SK-N-SH (cell line): ENCODE measurements around the gene SEC14L6. TPM values are rescaled to one million over a fixed set of nuclear protein-coding genes. Genes with fewer than 3 reads are reported as not detected.

Experiments used
- CTCF ChIA-PET: fragments of 300-600, 350-600 bp; formaldehyde crosslinking; extraction: SDS; loops from one replicate; lab custom pipeline; 2021; lab: Yijun Ruan, JAX
- POLR2A ChIA-PET: fragments of 350-600 bp; sonication (Branson Sonifier 250); formaldehyde crosslinking; extraction: SDS; loops from one replicate; lab custom pipeline; 2020; ENCODE audit warnings: antibody characterized with exemption, inconsistent platforms; lab: Yijun Ruan, JAX
- DNase-seq: peaks from one replicate; pipeline ENCODE4 v3.0.0; 2012
- H2AFZ ChIP-seq: fragments of 200-600 bp; sonication (generic); 2 replicates; pipeline ENCODE4 v1.8.1; 2016; ENCODE audit warnings: antibody characterized with exemption, mild to moderate bottlenecking, low read depth
- H3F3A ChIP-seq: fragments of 200-600 bp; sonication (generic); replicated peaks from 2 replicates; pipeline ENCODE3; 2016; ENCODE audit warnings: antibody characterized with exemption, mild to moderate bottlenecking; ENCODE audit not compliant: insufficient read depth
- H3K27ac ChIP-seq, 2 experiments: fragments of 200-500 bp in 1 of 2; fragments of 200-600 bp in 1 of 2; sonication (Bioruptor generic) in 1 of 2; sonication (generic), shearing (Covaris generic) in 1 of 2; 2 replicates each; pipeline versions ENCODE4 v1.5.1 to v1.6.1; 2014 to 2016; ENCODE audit warnings: low read depth in 2 of 2, inconsistent platforms in 1 of 2, low read length in 1 of 2, mild to moderate bottlenecking in 1 of 2, mixed read lengths in 1 of 2
- H3K27me3 ChIP-seq: fragments of 200-600 bp; sonication (generic), shearing (Covaris generic); 2 replicates; pipeline ENCODE4 v1.6.1; 2016; ENCODE audit warnings: mixed run types; ENCODE audit not compliant: insufficient read depth
- H3K36me3 ChIP-seq, 2 experiments: fragments of 200-500 bp in 1 of 2; fragments of 200-600 bp in 1 of 2; sonication (Bioruptor generic) in 1 of 2; sonication (generic) in 1 of 2; replicated peaks in 1 of 2; 2 replicates each; pipeline versions ENCODE3 to v1.5.1; 2014 to 2016; ENCODE audit warnings: low read length in 1 of 2, mild to moderate bottlenecking in 1 of 2; ENCODE audit not compliant: insufficient read depth in 2 of 2, control insufficient read depth in 1 of 2
- H3K4me1 ChIP-seq, 2 experiments: fragments of 200-500 bp in 1 of 2; fragments of 200-600 bp in 1 of 2; sonication (Bioruptor generic) in 1 of 2; sonication (generic), shearing (Covaris generic) in 1 of 2; 2 replicates each; pipeline versions ENCODE4 v1.5.1 to v1.6.1; 2014 to 2016; ENCODE audit warnings: low read depth in 1 of 2, low read length in 1 of 2, mixed run types in 1 of 2; ENCODE audit not compliant: insufficient read depth in 2 of 2, control insufficient read depth in 1 of 2
- H3K4me2 ChIP-seq: fragments of 200-600 bp; sonication (generic), shearing (Covaris generic); 2 replicates; pipeline ENCODE4 v1.6.1; 2017; ENCODE audit warnings: mixed run types
- H3K4me3 ChIP-seq, 2 experiments: fragments of 200-500 bp in 1 of 2; fragments of 200-600 bp in 1 of 2; sonication (Bioruptor generic) in 1 of 2; sonication (generic), shearing (Covaris generic) in 1 of 2; 2 replicates each; pipeline versions ENCODE4 v1.5.1 to v1.8.1; 2014 to 2016; ENCODE audit warnings: low read depth in 2 of 2, inconsistent platforms in 1 of 2, low read length in 1 of 2, mild to moderate bottlenecking in 1 of 2, mixed read lengths in 1 of 2, moderate library complexity in 1 of 2
- H3K79me2 ChIP-seq: fragments of 200-600 bp; sonication (generic); 2 replicates; pipeline ENCODE4 v1.8.1; 2017; ENCODE audit warnings: mild to moderate bottlenecking; ENCODE audit not compliant: insufficient read depth
- H3K9ac ChIP-seq: fragments of 200-600 bp; sonication (generic); 2 replicates; pipeline ENCODE4 v1.6.1; 2017; ENCODE audit warnings: mixed run types
- H3K9me2 ChIP-seq: fragments of 200-600 bp; sonication (generic); 2 replicates; pipeline ENCODE4 v1.6.1; 2017; ENCODE audit warnings: mixed run types
- H3K9me3 ChIP-seq: fragments of 200-600 bp; sonication (generic); 2 replicates; pipeline ENCODE4 v1.6.1; 2017; ENCODE audit warnings: mixed run types, mild to moderate bottlenecking, moderate library complexity
- H4K20me1 ChIP-seq: fragments of 200-600 bp; sonication (generic); 2 replicates; pipeline ENCODE4 v1.6.1; 2017; ENCODE audit warnings: mild to moderate bottlenecking, mixed run types; ENCODE audit not compliant: insufficient read depth
- CTCF ChIP-seq: fragments of 200-600 bp; sonication (generic); IDR thresholded peaks from 2 replicates; pipeline ENCODE4 v1.6.1; 2017; ENCODE audit warnings: antibody characterized with exemption, mild to moderate bottlenecking, moderate library complexity
- EP300 ChIP-seq, 2 experiments: IDR thresholded peaks; 2 replicates each; pipeline versions ENCODE4 v1.4.0 to v1.6.1; 2012; ENCODE audit warnings: borderline replicate concordance in 1 of 2, low read depth in 1 of 2, low read length in 1 of 2
- FOSL2 ChIP-seq: IDR thresholded peaks from 2 replicates; pipeline ENCODE4 v1.4.0; 2012; ENCODE audit warnings: low read depth, mild to moderate bottlenecking, moderate library complexity, borderline replicate concordance
- IRF3 ChIP-seq: fragments of 150-350 bp; IDR thresholded peaks from 2 replicates; pipeline ENCODE4 v1.6.1; 2016; ENCODE audit warnings: mild to moderate bottlenecking, low read depth, low read length
- JUND ChIP-seq: IDR thresholded peaks from 2 replicates; pipeline ENCODE4 v1.4.0; 2012
- MEF2A ChIP-seq: IDR thresholded peaks from 2 replicates; pipeline ENCODE4 v1.4.0; 2012; ENCODE audit warnings: low read depth, borderline replicate concordance
- MXI1 ChIP-seq: IDR thresholded peaks from 2 replicates; pipeline ENCODE4 v1.6.1; 2012; ENCODE audit warnings: mild to moderate bottlenecking, low read depth, low read length, improper control_type of control experiment
- PBX3 ChIP-seq: IDR thresholded peaks from 2 replicates; pipeline ENCODE4; 2012
- RAD21 ChIP-seq: IDR thresholded peaks from 2 replicates; pipeline ENCODE4 v1.6.1; 2012; ENCODE audit warnings: mild to moderate bottlenecking, low read length
- REST ChIP-seq: IDR thresholded peaks from 2 replicates; pipeline ENCODE4 v1.6.1; 2012; ENCODE audit warnings: mild to moderate bottlenecking, low read depth, low read length, moderate library complexity
- SMC3 ChIP-seq: IDR thresholded peaks from 2 replicates; pipeline ENCODE4 v1.6.1; 2012; ENCODE audit warnings: low read depth, low read length, improper control_type of control experiment
- TAF1 ChIP-seq: IDR thresholded peaks from 2 replicates; pipeline ENCODE4 v1.6.1; 2012; ENCODE audit warnings: low read depth, mild to moderate bottlenecking, low read length, moderate library complexity, borderline replicate concordance
- TEAD4 ChIP-seq: IDR thresholded peaks from 2 replicates; pipeline ENCODE4 v1.4.0; 2012; ENCODE audit warnings: mild to moderate bottlenecking, borderline replicate concordance; ENCODE audit not compliant: insufficient read depth
- USF1 ChIP-seq: IDR thresholded peaks from 2 replicates; pipeline ENCODE4 v1.4.0; 2012; ENCODE audit warnings: low read depth, borderline replicate concordance
- WGBS: methylation state at CpG from one replicate; pipeline ENCODE4 v1.1.6; 2017; ENCODE audit warnings: low lambda C conversion rate; 5-methylcytosine and 5-hydroxymethylcytosine counted together
- polyA plus RNA-seq, 3 experiments: library from polyadenylated mRNA; depleted of rRNA; stranded (reverse); fragments of >200 nt; gene quantifications; 2 replicates each; pipeline ENCODE4 v1.2.3, GENCODE V29; 2012

SEC14L6 gene
- polyA plus RNA-seq, 1 of the 3 experiments (the other 2 are of a cell fraction) = not detected

DNA sequence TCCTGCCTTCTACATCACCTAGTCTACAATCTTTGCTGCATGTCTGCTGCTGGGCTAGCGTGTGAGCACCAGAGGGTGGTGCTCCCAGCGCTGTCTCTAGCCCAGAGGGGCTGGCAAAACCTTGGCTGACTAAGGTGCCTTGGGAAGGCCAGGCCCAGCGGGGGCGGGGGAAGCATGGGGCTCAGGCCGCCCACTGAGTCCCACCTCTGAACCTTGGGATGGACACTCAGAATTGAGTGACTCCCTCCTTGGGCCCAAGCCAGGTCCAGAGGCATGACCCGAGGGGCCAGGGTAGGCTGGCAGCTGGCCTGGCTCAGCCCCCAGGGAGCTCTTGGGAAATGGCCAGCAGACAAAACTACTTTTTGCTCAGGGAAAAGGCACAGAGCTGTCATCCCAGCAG is 35.5 kb upstream of the SEC14L6 start:
- peaks cover 4% of the 10 kb centered on the region for H3K79me2 ChIP-seq
- no peak overlapping the region for H3K9ac ChIP-seq
- no peak overlapping the region for H3K27ac ChIP-seq
- TF ChIP-seq TEAD4 (no peak), CTCF (no peak), USF1 (no peak), FOSL2 (no peak), JUND (no peak), MXI1 (no peak), REST (no peak), TAF1 (no peak), SMC3 (no peak), IRF3 (no peak), MEF2A (no peak), RAD21 (no peak), PBX3 (no peak), EP300 (IDR thresholded peaks at IDR 0.05; ENCODE audit: borderline replicate concordance in 1 of 2, low read depth in 1 of 2, low read length in 1 of 2) (no peak)
- TF ChIP-seq, all 33 proteins: peak for 0
- H4K20me1 ChIP-seq = no peaks in the 10 kb centered on the region
- H3K4me1 ChIP-seq = no peaks in the 10 kb centered on the region
- H3F3A ChIP-seq = peaks cover 3% of the 10 kb centered on the region
- peaks cover 17 to 91% of the 10 kb centered on the region in 2 experiments for H3K36me3 ChIP-seq
- no peaks in the 10 kb centered on the region for H3K9me3 ChIP-seq
- H3K4me3 ChIP-seq = no peak overlapping the region
- POLR2A ChIA-PET = interaction anchor here (1.0 kb wide), 1 partner anchor 10 kb away, joined by 3 read pairs; the partner anchor contains the start of gene PES1
- CTCF ChIA-PET = no interaction called here
- no peaks in the 10 kb centered on the region for H3K9me2 ChIP-seq
- H3K4me2 ChIP-seq = no peak overlapping the region
- 86% methylated on average over 1 of the region's 6 CpGs for WGBS
- no peak overlapping the region for H2AFZ ChIP-seq
- DNase-seq = no peak
- H3K27me3 ChIP-seq = no peaks in the 10 kb centered on the region
